Mesenteric fat pad (tissue), 1 donor: Measurements from ENCODE around the gene ACACB. TPM values are rescaled to one million over a fixed set of nuclear protein-coding genes. Genes with fewer than 3 reads are reported as not detected.

Experiments used
- DNase-seq: peaks from one replicate; pipeline ENCODE4 v3.0.0-alpha.2; 2020; ENCODE audit warnings: low spot score
- total RNA-seq: library from RNA; stranded (reverse); fragmentation: NEBNext Ultra II Directional; extraction: Animal tissue kit (Norgen Biotek cat#: 25700); gene quantifications from one replicate; pipeline ENCODE4 v1.2.1, GENCODE V29; 2021
- donor health status: DM: yes; HTN: yes; CAD: no.

ACACB gene
- total RNA-seq, 1 donor from 2014 or later: 1,896 TPM

- DNase-seq: no peak
Observed at GRCh38 chr12:109109746-109110350, 6.5 kb upstream of the ACACB start.

- DNase-seq: peak; percentile 94
Observed at GRCh38 chr12:109110988-109111495, 5.3 kb upstream of the ACACB start.

- no peak for DNase-seq
Observed at GRCh38 chr12:109112720-109113465, 3.5 kb upstream of the ACACB start.

GRCh38 chr12:109113661-109114321 lies 2.6 kb upstream of the ACACB start:
- no peak for DNase-seq

GRCh38 chr12:109114644-109115043 lies 1.7 kb upstream of the ACACB start:
- no peak for DNase-seq

- DNase-seq: no peak
Observed at GRCh38 chr12:109115404-109115757, 1.0 kb upstream of the ACACB start.

- peak; percentile 59 for DNase-seq
Observed at GRCh38 chr12:109116611-109116949, 193 bp downstream of the ACACB start.

- no peak for DNase-seq
Observed at GRCh38 chr12:109120095-109120494, 3.7 kb downstream of the ACACB start.

GRCh38 chr12:109120557-109120956 lies 4.2 kb downstream of the ACACB start:
- DNase-seq: no peak

- DNase-seq: no peak
Observed at GRCh38 chr12:109121346-109121880, 5.0 kb downstream of the ACACB start.

- no peak for DNase-seq
Observed at GRCh38 chr12:109124878-109125648, 8.7 kb downstream of the ACACB start.

- DNase-seq: no peak
Observed at GRCh38 chr12:109125791-109126190, 9.4 kb downstream of the ACACB start.

- DNase-seq: no peak
Observed at GRCh38 chr12:109126784-109127183, 10.4 kb downstream of the ACACB start.

- peak; percentile 35 for DNase-seq
Observed at GRCh38 chr12:109127533-109128242, 11.3 kb downstream of the ACACB start.

- DNase-seq: peak; percentile 81
Observed at GRCh38 chr12:109130297-109131153, 14.1 kb downstream of the ACACB start.

- DNase-seq: peak; percentile 89
Observed at GRCh38 chr12:109131154-109132050, 15.0 kb downstream of the ACACB start.

GRCh38 chr12:109134186-109134917 lies 18.0 kb downstream of the ACACB start:
- peak; percentile 89 for DNase-seq

- DNase-seq: no peak
Observed at GRCh38 chr12:109137055-109137454, 20.7 kb downstream of the ACACB start.
